Testis (tissue), 2 donors: ENCODE results near the gene CPNE4.

Source experiments
- POLR2A ChIP-seq: fragments of 450-650 bp; IDR thresholded peaks from one replicate; pipeline ENCODE4 v1.6.1; 2017; ENCODE audit warnings: antibody characterized with exemption, mild to moderate bottlenecking, moderate library complexity
- TF ChIP-seq, protein P1 (sequence below), 3 experiments: fragments of 450-650 bp in 2 of 3; fragments of 200-600 bp in 1 of 3; sonication (generic) in 1 of 3; IDR thresholded peaks; one replicate each; pipeline ENCODE4 v1.5.1; 2016 to 2019; ENCODE audit warnings: antibody characterized with exemption in 3 of 3, mild to moderate bottlenecking in 2 of 3, moderate library complexity in 1 of 3

DNA sequence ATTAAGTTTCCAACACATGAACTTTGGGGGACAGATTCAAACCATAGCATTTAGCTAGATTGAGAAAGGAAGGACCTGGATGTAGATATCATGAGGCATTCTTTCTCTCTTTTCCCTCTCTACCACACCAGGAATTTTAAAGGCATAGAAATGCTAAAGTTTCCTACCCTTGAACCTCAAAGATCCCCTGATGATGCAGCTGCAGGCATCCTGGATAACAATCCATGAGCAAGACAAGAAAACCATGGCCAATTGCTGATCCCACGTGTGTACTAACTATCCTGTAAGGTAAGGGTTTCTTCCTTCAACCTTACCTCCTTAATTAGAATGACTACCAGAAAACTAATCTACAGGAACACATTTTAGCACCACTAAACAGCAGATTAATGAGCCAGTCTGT, 36.8 kb downstream of the CPNE4 start:
- TF ChIP-seq, protein P1, sequence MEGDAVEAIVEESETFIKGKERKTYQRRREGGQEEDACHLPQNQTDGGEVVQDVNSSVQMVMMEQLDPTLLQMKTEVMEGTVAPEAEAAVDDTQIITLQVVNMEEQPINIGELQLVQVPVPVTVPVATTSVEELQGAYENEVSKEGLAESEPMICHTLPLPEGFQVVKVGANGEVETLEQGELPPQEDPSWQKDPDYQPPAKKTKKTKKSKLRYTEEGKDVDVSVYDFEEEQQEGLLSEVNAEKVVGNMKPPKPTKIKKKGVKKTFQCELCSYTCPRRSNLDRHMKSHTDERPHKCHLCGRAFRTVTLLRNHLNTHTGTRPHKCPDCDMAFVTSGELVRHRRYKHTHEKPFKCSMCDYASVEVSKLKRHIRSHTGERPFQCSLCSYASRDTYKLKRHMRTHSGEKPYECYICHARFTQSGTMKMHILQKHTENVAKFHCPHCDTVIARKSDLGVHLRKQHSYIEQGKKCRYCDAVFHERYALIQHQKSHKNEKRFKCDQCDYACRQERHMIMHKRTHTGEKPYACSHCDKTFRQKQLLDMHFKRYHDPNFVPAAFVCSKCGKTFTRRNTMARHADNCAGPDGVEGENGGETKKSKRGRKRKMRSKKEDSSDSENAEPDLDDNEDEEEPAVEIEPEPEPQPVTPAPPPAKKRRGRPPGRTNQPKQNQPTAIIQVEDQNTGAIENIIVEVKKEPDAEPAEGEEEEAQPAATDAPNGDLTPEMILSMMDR (IDR thresholded peaks at IDR 0.05) = no peak
- TF ChIP-seq POLR2A = no peak
